HG03378 (cell line): Measurements from ENCODE around the gene LAMTOR5.

Experiments used
- ATAC-seq: cut with Tn5 transposase; IDR thresholded peaks from one replicate; pipeline ENCODE4 v1.9.1; 2021; ENCODE audit warnings: mild to moderate bottlenecking, moderate library complexity; ENCODE audit not compliant: unreplicated experiment

Gene LAMTOR5

GRCh38 chr1:110390692-110391245, 16.7 kb downstream of the LAMTOR5 start, which contains the start of gene SLC16A4:
SLC16A4 (minus strand) TSS chr1:110391026; CDS start chr1:110389323, 1,703 bp downstream.
- ATAC-seq = no peak

- ATAC-seq = no peak
These were observed 17.4 kb downstream of the LAMTOR5 start for GRCh38 chr1:110390096-110390495.

GRCh38 chr1:110387048-110387754, 20.3 kb downstream of the LAMTOR5 start:
- no peak for ATAC-seq

GRCh38 chr1:110385369-110385768, 22.1 kb downstream of the LAMTOR5 start:
- no peak for ATAC-seq

GRCh38 chr1:110384581-110385321, 22.7 kb downstream of the LAMTOR5 start:
- peak; percentile 75 for ATAC-seq

GRCh38 chr1:110383251-110383990, 24.1 kb downstream of the LAMTOR5 start:
- no peak for ATAC-seq

GRCh38 chr1:110380672-110381283, 26.7 kb downstream of the LAMTOR5 start:
- no peak for ATAC-seq

GRCh38 chr1:110375490-110375889, 32.0 kb downstream of the LAMTOR5 start:
- no peak for ATAC-seq

- ATAC-seq = no peak
These were observed 36.7 kb downstream of the LAMTOR5 start for GRCh38 chr1:110370827-110371226.

- ATAC-seq = no peak
These were observed 43.3 kb downstream of the LAMTOR5 start for GRCh38 chr1:110364221-110364620.

GRCh38 chr1:110361856-110362255, 45.6 kb downstream of the LAMTOR5 start:
- no peak for ATAC-seq

- no peak for ATAC-seq
These were observed 47.1 kb downstream of the LAMTOR5 start for GRCh38 chr1:110360431-110360830.

- no peak for ATAC-seq
These were observed 51.1 kb downstream of the LAMTOR5 start for GRCh38 chr1:110356379-110356778.

GRCh38 chr1:110355321-110355720, 52.2 kb downstream of the LAMTOR5 start:
- no peak for ATAC-seq
